Trophoblast cell (in vitro differentiated cells and primary cell): Measurements from ENCODE around the gene TTC39A.
A peak's percentile ranks its signal among the peaks of the same experiment; 100 is the strongest.

Experiments used
- DNase-seq, 2 donors: peaks; one replicate each; pipeline ENCODE4 v3.0.0-alpha.2; 2016
- H2AFZ ChIP-seq: 2 replicates; pipeline ENCODE4 v1.6.1; 2013; ENCODE audit warnings: low read length, moderate library complexity, mild to moderate bottlenecking; ENCODE audit not compliant: insufficient read depth, poor library complexity
- H2AK5ac ChIP-seq: 2 replicates; pipeline ENCODE4 v1.6.1; 2013; ENCODE audit warnings: mild to moderate bottlenecking, low read length
- H2BK120ac ChIP-seq: 2 replicates; pipeline ENCODE4 v1.6.1; 2013; ENCODE audit warnings: low read length, mild to moderate bottlenecking, moderate library complexity; ENCODE audit not compliant: insufficient read depth, poor library complexity
- H2BK12ac ChIP-seq: 2 replicates; pipeline ENCODE4 v1.6.1; 2013; ENCODE audit warnings: mild to moderate bottlenecking, low read length, moderate library complexity
- H2BK5ac ChIP-seq: 2 replicates; pipeline ENCODE4 v1.6.1; 2013; ENCODE audit warnings: low read length, low read depth, moderate library complexity, mild to moderate bottlenecking; ENCODE audit not compliant: poor library complexity
- H3K14ac ChIP-seq: 2 replicates; pipeline ENCODE4 v1.6.1; 2013; ENCODE audit warnings: mild to moderate bottlenecking, low read length
- H3K18ac ChIP-seq: 2 replicates; pipeline ENCODE4 v1.6.1; 2013; ENCODE audit warnings: mild to moderate bottlenecking, low read length
- H3K23ac ChIP-seq: 2 replicates; pipeline ENCODE4 v1.6.1; 2013; ENCODE audit warnings: low read length
- H3K27ac ChIP-seq: 2 replicates; pipeline ENCODE4 v1.5.1; 2013; ENCODE audit warnings: low read depth, mild to moderate bottlenecking, inconsistent platforms, low read length, moderate library complexity
- H3K27me3 ChIP-seq: 2 replicates; pipeline ENCODE4 v1.6.1; 2013; ENCODE audit warnings: inconsistent platforms, mild to moderate bottlenecking, low read length, moderate library complexity; ENCODE audit not compliant: insufficient read depth
- H3K36me3 ChIP-seq, 2 experiments: 1 replicate in 1 of 2; 2 replicates in 1 of 2; pipeline ENCODE4 v1.6.1; 2013; ENCODE audit warnings: low read length in 2 of 2, mild to moderate bottlenecking in 2 of 2, moderate library complexity in 1 of 2; ENCODE audit not compliant: insufficient read depth in 2 of 2, control insufficient read depth in 1 of 2
- H3K4ac ChIP-seq: 2 replicates; pipeline ENCODE4 v1.6.1; 2013; ENCODE audit warnings: low read depth, mild to moderate bottlenecking, low read length, moderate library complexity
- H3K4me1 ChIP-seq, 2 experiments: 1 replicate in 1 of 2; 2 replicates in 1 of 2; pipeline ENCODE4 v1.6.1; 2013; ENCODE audit warnings: low read length in 2 of 2, mild to moderate bottlenecking in 2 of 2, moderate library complexity in 1 of 2; ENCODE audit not compliant: insufficient read depth in 2 of 2, control insufficient read depth in 1 of 2
- H3K4me2 ChIP-seq: 2 replicates; pipeline ENCODE4 v1.6.1; 2013; ENCODE audit warnings: inconsistent platforms, mild to moderate bottlenecking, low read length, moderate library complexity
- H3K4me3 ChIP-seq: 2 replicates; pipeline ENCODE4 v1.5.1; 2013; ENCODE audit warnings: mild to moderate bottlenecking, low read depth, low read length, inconsistent platforms
- H3K79me1 ChIP-seq: one replicate; pipeline ENCODE4 v1.6.1; 2013; ENCODE audit warnings: low read length
- H3K79me2 ChIP-seq: 2 replicates; pipeline ENCODE4 v1.6.1; 2013; ENCODE audit warnings: low read length, mild to moderate bottlenecking; ENCODE audit not compliant: control insufficient read depth, insufficient read depth, poor library complexity
- H3K9ac ChIP-seq: 2 replicates; pipeline ENCODE4 v1.6.1; 2013; ENCODE audit warnings: mild to moderate bottlenecking, low read length
- H3K9me3 ChIP-seq: 2 replicates; pipeline ENCODE4 v1.6.1; 2013; ENCODE audit warnings: low read depth, mild to moderate bottlenecking, control low read depth, inconsistent platforms, low read length; ENCODE audit not compliant: insufficient read depth
- H4K12ac ChIP-seq: 2 replicates; pipeline ENCODE4 v1.6.1; 2013; ENCODE audit warnings: low read depth, mild to moderate bottlenecking, low read length, moderate library complexity
- H4K8ac ChIP-seq: 2 replicates; pipeline ENCODE4 v1.6.1; 2013; ENCODE audit warnings: low read depth, mild to moderate bottlenecking, low read length, moderate library complexity
- H4K91ac ChIP-seq: one replicate; pipeline ENCODE4 v1.6.1; 2013; ENCODE audit warnings: low read depth, mild to moderate bottlenecking, low read length, moderate library complexity
- WGBS: extraction: QIAGEN DNeasy Blood & Tissue Kit; methylation state at CpG from one replicate; pipeline ENCODE4 v1.1.7; 2013; ENCODE audit warnings: missing lambda C conversion rate; ENCODE audit not compliant: insufficient read length, insufficient coverage; ENCODE audit errors: extremely low coverage; 5-methylcytosine and 5-hydroxymethylcytosine counted together

The TTC39A gene

DNA sequence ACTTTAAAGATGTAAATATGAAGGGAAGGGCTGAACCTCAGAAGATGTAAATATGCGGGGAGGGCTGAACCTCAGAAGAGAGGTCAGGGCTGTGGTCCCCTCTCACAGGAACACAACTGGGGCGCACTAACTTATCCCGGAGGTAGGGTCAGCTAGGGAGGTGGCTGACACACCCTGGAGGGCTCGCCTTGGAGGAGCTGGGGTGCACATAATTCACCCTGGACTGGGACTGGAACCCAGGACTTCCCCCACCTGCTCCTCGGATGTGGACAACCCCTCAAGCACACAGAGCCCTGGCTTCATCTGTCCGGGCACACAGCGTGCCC, 13.9 kb upstream of the TTC39A start:
- Histone ChIP-seq H2BK5ac (no peak overlapping the region), H3K27ac (no peak overlapping the region), H2AFZ (no peak overlapping the region), H3K4ac (no peak overlapping the region), H2BK120ac (no peak overlapping the region), H2AK5ac (peak overlapping the region; percentile 15), H3K4me2 (peak overlapping the region; percentile 66), H4K91ac (no peak overlapping the region), H4K12ac (peak overlapping the region; percentile 63), H3K4me1 (peaks cover 12 to 21% of the 10 kb centered on the region in 2 experiments), H3K36me3 (no peaks in the 10 kb centered on the region), H2BK12ac (peak overlapping the region; percentile 64), H3K9me3 (peaks cover 3% of the 10 kb centered on the region), H3K23ac (no peak overlapping the region), H3K14ac (peak overlapping the region; percentile 90), H4K8ac (no peak overlapping the region), H3K79me2 (peaks cover 3% of the 10 kb centered on the region), H3K79me1 (peaks cover 5% of the 10 kb centered on the region), H3K4me3 (peak overlapping the region; percentile 49), H3K27me3 (peaks cover 5% of the 10 kb centered on the region), H3K18ac (peak overlapping the region; percentile 73), H3K9ac (no peak overlapping the region)
- no CpG with 5 or more reads among the region's 7 CpGs for WGBS
- no peak for DNase-seq

DNA sequence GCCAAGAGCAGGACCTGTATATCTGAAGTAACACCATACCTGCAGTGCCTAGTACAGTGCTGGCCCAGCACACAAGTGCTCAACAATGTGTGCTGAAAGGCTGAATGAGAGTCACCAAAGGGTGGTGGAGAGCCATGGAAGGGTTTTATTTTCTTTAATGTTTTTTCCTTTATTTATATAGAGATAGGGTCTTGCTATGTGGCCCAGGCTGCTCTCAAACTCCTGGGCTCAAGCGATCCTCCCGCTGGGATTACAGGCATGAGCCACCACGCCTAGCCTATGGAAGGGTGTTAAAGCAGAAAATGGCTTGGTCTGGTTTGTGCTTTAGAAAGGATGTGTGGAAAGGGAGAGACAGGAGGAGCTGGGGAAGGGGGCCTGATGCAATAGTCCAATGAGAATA, 13.3 kb upstream of the TTC39A start:
- Histone ChIP-seq H3K36me3 (no peaks in the 10 kb centered on the region), H4K12ac (no peak overlapping the region), H3K4ac (no peak overlapping the region), H3K4me3 (no peak overlapping the region), H3K27me3 (peaks cover 5% of the 10 kb centered on the region), H3K14ac (no peak overlapping the region), H3K9ac (no peak overlapping the region), H4K8ac (no peak overlapping the region), H3K18ac (no peak overlapping the region), H3K27ac (no peak overlapping the region), H2BK5ac (no peak overlapping the region), H3K9me3 (peaks cover 3% of the 10 kb centered on the region), H2AK5ac (no peak overlapping the region), H3K4me2 (no peak overlapping the region), H3K79me1 (peaks cover 5% of the 10 kb centered on the region), H4K91ac (no peak overlapping the region), H3K4me1 (peaks cover 12 to 21% of the 10 kb centered on the region in 2 experiments), H2BK120ac (no peak overlapping the region), H3K23ac (no peak overlapping the region), H2AFZ (no peak overlapping the region), H3K79me2 (peaks cover 3% of the 10 kb centered on the region), H2BK12ac (no peak overlapping the region)
- WGBS, result no CpG with 5 or more reads among the region's 3 CpGs
- DNase-seq, result no peak

DNA sequence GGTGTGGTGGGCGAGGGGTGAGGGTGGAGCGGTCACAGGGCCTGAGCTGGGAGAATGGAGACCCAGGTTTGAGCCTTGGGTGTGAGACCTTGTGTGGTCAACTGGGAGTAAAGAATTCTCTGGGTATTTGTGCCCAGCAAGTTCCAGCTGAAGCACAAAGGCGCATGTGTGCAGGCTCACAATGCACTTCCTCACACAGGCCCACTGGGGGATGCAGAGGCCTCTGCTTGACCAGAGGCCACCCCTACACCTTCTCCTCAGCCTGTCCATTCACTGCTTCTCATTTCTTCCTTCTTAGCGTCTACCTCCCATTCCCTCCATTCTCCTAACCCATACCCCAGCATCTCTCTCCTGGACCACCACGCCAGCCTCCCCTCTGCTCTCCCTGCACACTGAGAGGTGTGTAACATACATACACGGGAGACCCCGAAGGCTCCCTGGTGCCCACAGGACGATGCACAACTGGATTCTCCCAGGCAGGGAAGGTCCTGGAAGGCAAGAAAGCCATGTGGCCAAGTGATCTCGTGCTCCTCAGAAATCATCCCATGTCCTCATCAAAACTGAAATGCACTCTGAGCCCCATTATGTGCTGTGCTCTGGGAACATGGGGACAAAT, 12.3 kb upstream of the TTC39A start:
- Histone ChIP-seq H3K4me3 (no peak overlapping the region), H3K4ac (no peak overlapping the region), H2BK5ac (no peak overlapping the region), H4K91ac (no peak overlapping the region), H4K8ac (no peak overlapping the region), H3K14ac (no peak overlapping the region), H3K36me3 (no peaks in the 10 kb centered on the region), H3K9ac (no peak overlapping the region), H3K18ac (no peak overlapping the region), H3K4me1 (peaks cover 12 to 21% of the 10 kb centered on the region in 2 experiments), H3K9me3 (peaks cover 3% of the 10 kb centered on the region), H3K23ac (no peak overlapping the region), H2BK12ac (no peak overlapping the region), H3K27me3 (peaks cover 5% of the 10 kb centered on the region), H3K27ac (no peak overlapping the region), H2AFZ (no peak overlapping the region), H2BK120ac (no peak overlapping the region), H3K79me2 (peaks cover 3% of the 10 kb centered on the region), H2AK5ac (no peak overlapping the region), H3K79me1 (peaks cover 5% of the 10 kb centered on the region), H4K12ac (no peak overlapping the region), H3K4me2 (no peak overlapping the region)
- WGBS, result 100% methylated on average over 1 of the region's 9 CpGs
- DNase-seq, result no peak

DNA sequence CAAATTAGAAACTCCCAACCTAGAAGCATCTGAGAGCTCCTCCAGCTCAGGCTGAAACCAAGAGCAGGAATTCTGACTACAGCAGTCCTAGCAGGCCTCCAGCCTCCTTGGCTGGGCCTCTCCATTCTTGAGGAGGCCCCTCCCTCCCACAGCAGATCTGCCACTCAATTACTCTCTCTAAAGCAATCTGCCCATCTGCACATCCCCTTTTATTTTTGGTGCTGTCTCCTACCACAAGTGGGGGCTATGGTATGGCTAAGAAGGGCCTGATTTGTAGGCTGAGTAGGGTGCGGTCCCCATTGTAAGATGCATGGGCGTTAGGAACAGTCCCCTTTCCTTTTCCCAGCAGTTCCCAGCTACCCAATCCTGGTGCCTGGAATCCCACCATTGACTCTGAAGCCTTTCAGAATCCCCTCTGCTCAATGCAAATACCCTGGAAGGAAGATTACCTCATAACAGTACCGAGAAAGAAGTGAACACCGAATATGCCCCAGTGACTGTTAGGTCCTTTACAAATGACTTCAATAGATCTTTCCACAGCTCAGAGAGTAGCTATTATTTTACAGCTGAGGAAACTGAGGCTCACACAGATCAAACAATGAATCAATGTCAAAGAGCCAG, 11.6 kb upstream of the TTC39A start:
- no peak overlapping the region for H3K27ac ChIP-seq
- no CpG with 5 or more reads among the region's 4 CpGs for WGBS
- peaks cover 5% of the 10 kb centered on the region for H3K79me1 ChIP-seq
- H4K12ac ChIP-seq, result no peak overlapping the region
- H3K4me3 ChIP-seq, result no peak overlapping the region
- no peak overlapping the region for H3K18ac ChIP-seq
- no peak overlapping the region for H2BK5ac ChIP-seq
- H3K79me2 ChIP-seq, result peaks cover 3% of the 10 kb centered on the region
- no peak overlapping the region for H3K23ac ChIP-seq
- no peak overlapping the region for H2AK5ac ChIP-seq
- no peak overlapping the region for H2AFZ ChIP-seq
- no peak overlapping the region for H2BK120ac ChIP-seq
- peaks cover 12 to 21% of the 10 kb centered on the region in 2 experiments for H3K4me1 ChIP-seq
- H3K4me2 ChIP-seq, result no peak overlapping the region
- H3K27me3 ChIP-seq, result peaks cover 5% of the 10 kb centered on the region
- H3K14ac ChIP-seq, result no peak overlapping the region
- no peak overlapping the region for H3K4ac ChIP-seq
- DNase-seq, result no peak
- H4K91ac ChIP-seq, result no peak overlapping the region
- H4K8ac ChIP-seq, result no peak overlapping the region
- H3K9ac ChIP-seq, result no peak overlapping the region
- no peaks in the 10 kb centered on the region for H3K36me3 ChIP-seq
- H3K9me3 ChIP-seq, result peaks cover 3% of the 10 kb centered on the region
- no peak overlapping the region for H2BK12ac ChIP-seq
